Mammary epithelial cell (primary cell): ENCODE data around the gene CNN2.

Experiments used
- CTCF ChIP-seq, 2 donors: IDR thresholded peaks in 1 of 2; conservative IDR thresholded peaks in 1 of 2; 2 replicates each; pipeline ENCODE4 v1.5.1; 2011 to 2012; ENCODE audit warnings: inconsistent platforms in 2 of 2, low read length in 2 of 2, mild to moderate bottlenecking in 2 of 2, control low read depth in 1 of 2, low read depth in 1 of 2; ENCODE audit not compliant: insufficient read depth in 1 of 2; ENCODE audit errors: extremely low read depth in 1 of 2
- EZH2 ChIP-seq: IDR thresholded peaks from 2 replicates; pipeline ENCODE4 v1.6.1; 2012; ENCODE audit warnings: low read length, inconsistent platforms, borderline replicate concordance

GRCh38 chr19:1049800-1050199 is 23.4 kb downstream of the CNN2 start:
- TF ChIP-seq CTCF (conservative IDR thresholded peaks at IDR 0.05 in 1 of 2, IDR thresholded peaks at IDR 0.05 in 1 of 2; ENCODE audit: extremely low read depth in 1 of 2, insufficient read depth in 1 of 2, low read depth in 1 of 2, low read length in 2 of 2) (no peak), EZH2 (no peak)
